ENCODE data around the gene HPRT1. TPM values are rescaled to one million over a fixed set of nuclear protein-coding genes. Genes with fewer than 3 reads are reported as not detected.

HPRT1 gene
- polyA plus RNA-seq, 1 donor: 25.1 TPM

GRCh38 chrX:134548257-134549201 lies 88.6 kb downstream of the HPRT1 start:
- Histone ChIP-seq H3K36me3 (ENCODE audit: control insufficient read depth, insufficient read depth, low read length) (no peaks in the 10 kb centered on the region), H3K27ac (ENCODE audit: low read length) (peak overlapping the region; percentile 73), H3K27me3 (ENCODE audit: control insufficient read depth, insufficient read depth, low read length) (peaks cover 80% of the 10 kb centered on the region), H3K4me3 (ENCODE audit: low read length) (peak overlapping the region; percentile 47), H3K4me1 (ENCODE audit: control insufficient read depth, insufficient read depth, low read length) (peaks cover 18% of the 10 kb centered on the region), H3K9me3 (ENCODE audit: control insufficient read depth, low read depth, low read length) (no peaks in the 10 kb centered on the region)
- DNase-seq: peak in 1 of 2 donors; percentile 37
- no CpG with 5 or more reads among the region's 33 CpGs for WGBS (ENCODE audit: insufficient coverage, low lambda C conversion rate)

Other genes with a start within 250 kb of the HPRT1 start
- gene CCDC160, start 223.0 kb upstream of the HPRT1 start, polyA plus RNA-seq: 0.10 TPM
- 20.8 TPM for gene PHF6, start 86.9 kb upstream of the HPRT1 start, polyA plus RNA-seq
- gene PLAC1, start 198.3 kb downstream of the HPRT1 start, polyA plus RNA-seq: 0.04 TPM

Data from large intestine (tissue), 3 donors.